HL-60 (cell line): ENCODE data around the gene KXD1.

ENCODE experiments used
- CTCF ChIP-seq: IDR thresholded peaks from one replicate; pipeline ENCODE4 v1.5.1; 2011; ENCODE audit warnings: low read length, control low read depth, inconsistent platforms; ENCODE audit not compliant: insufficient read depth
- POLR2AphosphoS5 ChIP-seq: IDR thresholded peaks from 2 replicates; pipeline ENCODE4 v1.6.1; 2012; ENCODE audit warnings: low read depth
- REST ChIP-seq: IDR thresholded peaks from 2 replicates; pipeline ENCODE4 v1.6.1; 2012; ENCODE audit warnings: low read depth; ENCODE audit not compliant: insufficient replicate concordance
- SPI1 ChIP-seq: IDR thresholded peaks from 2 replicates; pipeline ENCODE4 v1.6.1; 2012; ENCODE audit warnings: low read depth, mild to moderate bottlenecking, borderline replicate concordance

GRCh38 chr19:18597809-18598660 lies 40.4 kb downstream of the KXD1 start:
- no peak for TF ChIP-seq CTCF
- TF ChIP-seq SPI1: no peak
- TF ChIP-seq REST: no peak
- no peak for TF ChIP-seq POLR2AphosphoS5
